Measurements from ENCODE around the gene ARHGAP15. TPM values are rescaled to one million over a fixed set of nuclear protein-coding genes. Genes with fewer than 3 reads are reported as not detected.

The ARHGAP15 gene
- total and polyA plus RNA-seq, 8 donors: 0.69 to 5.2 (median 1.5) TPM

- no peaks in the 10 kb centered on the region for H3K36me3 ChIP-seq
- TF ChIP-seq CTCF (IDR thresholded peaks at IDR 0.05): no peak
- H3K4me1 ChIP-seq: no peaks in the 10 kb centered on the region
- H3K4me3 ChIP-seq: no peak overlapping the region
- DNase-seq: no peak
- no peaks in the 10 kb centered on the region for H3K27me3 ChIP-seq
- WGBS, 2 donors: 92 to 95% methylated on average over 1 of the region's 1 CpG
- H3K9me3 ChIP-seq: no peaks in the 10 kb centered on the region
- intact Hi-C loops (cut with DNase I): no loop called here
- no peak for FAIRE-seq
- H3K27ac ChIP-seq: no peak overlapping the region
- no peak for ATAC-seq
Observed at GRCh38 chr2:143808166-143808565, 678.9 kb downstream of the ARHGAP15 start.

- no peaks in the 10 kb centered on the region for H3K9me3 ChIP-seq
- H3K27ac ChIP-seq: no peak overlapping the region
- WGBS, 2 donors: 72 to 74% methylated on average over 4 of the region's 4 CpGs
- no peaks in the 10 kb centered on the region for H3K36me3 ChIP-seq
- FAIRE-seq (no peak), DNase-seq (no peak), ATAC-seq (no peak)
- no peak overlapping the region for H3K4me3 ChIP-seq
- intact Hi-C loops (cut with DNase I): no loop called here
- H3K4me1 ChIP-seq: no peaks in the 10 kb centered on the region
- TF ChIP-seq CTCF (IDR thresholded peaks at IDR 0.05): no peak
- H3K27me3 ChIP-seq: no peaks in the 10 kb centered on the region
Observed at GRCh38 chr2:143815082-143815481, 685.9 kb downstream of the ARHGAP15 start.

GRCh38 chr2:143816916-143817315, 687.7 kb downstream of the ARHGAP15 start:
- no peak for DNase-seq
- Histone ChIP-seq H3K4me1 (no peaks in the 10 kb centered on the region), H3K36me3 (no peaks in the 10 kb centered on the region), H3K27ac (no peak overlapping the region), H3K27me3 (no peaks in the 10 kb centered on the region), H3K4me3 (no peak overlapping the region), H3K9me3 (no peaks in the 10 kb centered on the region)
- 54 to 60% methylated on average over 3 of the region's 3 CpGs for WGBS, 2 donors
- FAIRE-seq: no peak
- intact Hi-C loops (cut with DNase I): no loop called here
- ATAC-seq: no peak
- TF ChIP-seq CTCF (IDR thresholded peaks at IDR 0.05): no peak
